NCI-H82 (cell line): ENCODE data around the gene PSPH.
"Not testable (repeated sequence)": the region's sequence is repeated elsewhere in the genome, so short reads cannot be mapped to it uniquely, and the experiment has no call there.

Experiments
- DNase-seq: peaks from one replicate; lab custom pipeline; 2025; lab: John Stamatoyannopoulos, UW

PSPH gene

GRCh38 chr7:56051339-56052191 lies at the start of gene PSPH, which contains the start of gene CCT6A:
TSS of gene PSPH (minus strand) at chr7:56051444. CDS start at chr7:56021212, 30,232 bp downstream.
TSS of gene CCT6A (plus strand) at chr7:56051765. CDS start at chr7:56051849, 84 bp downstream.
- DNase-seq: peak; percentile 99

- DNase-seq: peak; percentile 16
Measured at GRCh38 chr7:56099653-56100052, 48.4 kb upstream of the PSPH start.

GRCh38 chr7:56098187-56099008 lies 47.2 kb upstream of the PSPH start:
- not testable (repeated sequence) for DNase-seq

- peak; percentile 10 for DNase-seq
Measured at GRCh38 chr7:56097700-56098099, 46.5 kb upstream of the PSPH start.

- DNase-seq: peak; percentile 39
Measured at GRCh38 chr7:56092789-56093531, 41.7 kb upstream of the PSPH start, which contains the start of gene PHKG1. TSS of gene PHKG1 (minus strand) at chr7:56092952. CDS start at chr7:56088941, 4,011 bp downstream.

- DNase-seq: not testable (repeated sequence)
Measured at GRCh38 chr7:56092388-56092787, 41.1 kb upstream of the PSPH start.

- DNase-seq: no peak
Measured at GRCh38 chr7:56091591-56091990, 40.3 kb upstream of the PSPH start.

- no peak for DNase-seq
Measured at GRCh38 chr7:56087445-56087844, 36.2 kb upstream of the PSPH start.

- DNase-seq: no peak
Measured at GRCh38 chr7:56086761-56087160, 35.5 kb upstream of the PSPH start.

- no peak for DNase-seq
Measured at GRCh38 chr7:56083150-56083785, 32.0 kb upstream of the PSPH start.

GRCh38 chr7:56081626-56082340 lies 30.5 kb upstream of the PSPH start:
- no peak for DNase-seq

GRCh38 chr7:56080726-56081435 lies 29.6 kb upstream of the PSPH start:
- not testable (repeated sequence) for DNase-seq

- DNase-seq: no peak
Measured at GRCh38 chr7:56079450-56080185, 28.4 kb upstream of the PSPH start.

GRCh38 chr7:56078196-56078595 lies 27.0 kb upstream of the PSPH start:
- no peak for DNase-seq

GRCh38 chr7:56077681-56078080 lies 26.4 kb upstream of the PSPH start:
- no peak for DNase-seq

GRCh38 chr7:56074371-56074791 lies 23.1 kb upstream of the PSPH start:
- peak; percentile 93 for DNase-seq

GRCh38 chr7:56066376-56066775 lies 15.1 kb upstream of the PSPH start:
- not testable (repeated sequence) for DNase-seq

- peak; percentile 95 for DNase-seq
Measured at GRCh38 chr7:56063882-56064625, 12.8 kb upstream of the PSPH start, which contains the start of gene SUMF2. TSS of gene SUMF2 (plus strand) at chr7:56064286. CDS start at chr7:56064312, 26 bp downstream.

GRCh38 chr7:56063500-56063881 lies 12.2 kb upstream of the PSPH start:
- peak; percentile 34 for DNase-seq
